ENCODE measurements around the gene DPEP3.

- TF ChIP-seq CTCF (IDR thresholded peaks at IDR 0.05; ENCODE audit: low read length), result no peak
- no peak for TF ChIP-seq EZH2 (IDR thresholded peaks at IDR 0.05; ENCODE audit: borderline replicate concordance, low read length)
Measured at GRCh38 chr16:67939507-67940445, 40.5 kb downstream of the DPEP3 start.

All from OCI-LY1 (cell line).